A673 (cell line): ENCODE measurements around the gene CACNA2D1. TPM values are rescaled to one million over a fixed set of nuclear protein-coding genes. Genes with fewer than 3 reads are reported as not detected.

Experiments used
- BruUV-seq: library from RNA; stranded (reverse); fragments of 400-500 nt; replicated peaks from 2 replicates; lab custom pipeline; 2021; lab: Mats Ljungman, UMichigan
- CTCF ChIA-PET: fragments of 300-600 bp; sonication (Branson Sonifier 250); formaldehyde crosslinking; loops from one replicate; lab custom pipeline; 2022; ENCODE audit warnings: antibody characterized with exemption; lab: Charles Lee
- POLR2A ChIA-PET: fragments of 300-600 bp; sonication (Branson Sonifier 250); formaldehyde crosslinking; loops from one replicate; lab custom pipeline; 2022; ENCODE audit warnings: antibody characterized with exemption; ENCODE audit not compliant: low non-redundant PET; lab: Charles Lee
- DNase-seq: peaks from one replicate; pipeline ENCODE4 v3.0.0-alpha.2; 2015; ENCODE audit warnings: low spot score
- H3K27ac ChIP-seq: fragments of 200-600 bp; sonication (generic); 2 replicates; pipeline ENCODE4 v1.5.1; 2016; ENCODE audit warnings: mixed run types, low read depth, mild to moderate bottlenecking, mixed read lengths, antibody characterized with exemption, low read length; ENCODE audit not compliant: poor library complexity, severe bottlenecking
- H3K27me3 ChIP-seq: fragments of 200-600 bp; sonication (generic); replicated peaks from 2 replicates; pipeline ENCODE4 v1.6.1; 2017; ENCODE audit warnings: mixed run types, low read depth, mild to moderate bottlenecking, mixed read lengths, antibody characterized with exemption, low read length; ENCODE audit not compliant: insufficient read depth, poor library complexity
- H3K36me3 ChIP-seq: fragments of 200-600 bp; sonication (generic); 2 replicates; pipeline ENCODE4 v1.6.1; 2016; ENCODE audit warnings: mixed run types, mild to moderate bottlenecking, mixed read lengths, antibody characterized with exemption, low read length; ENCODE audit not compliant: insufficient read depth, poor library complexity, severe bottlenecking
- H3K4me1 ChIP-seq: fragments of 200-600 bp; sonication (generic); 2 replicates; pipeline ENCODE4 v1.6.1; 2017; ENCODE audit warnings: mixed run types, mild to moderate bottlenecking, mixed read lengths, antibody characterized with exemption, low read length; ENCODE audit not compliant: insufficient read depth, poor library complexity, severe bottlenecking
- H3K4me3 ChIP-seq: fragments of 200-600 bp; sonication (generic); 2 replicates; pipeline ENCODE4 v1.5.1; 2016; ENCODE audit warnings: low read depth, mixed run types, mild to moderate bottlenecking, mixed read lengths, low read length; ENCODE audit not compliant: poor library complexity, severe bottlenecking
- H3K9me3 ChIP-seq: fragments of 200-600 bp; sonication (generic); 2 replicates; pipeline ENCODE4 v1.6.1; 2016; ENCODE audit warnings: mixed run types, low read depth, mild to moderate bottlenecking, mixed read lengths, antibody characterized with exemption, low read length; ENCODE audit not compliant: poor library complexity, severe bottlenecking
- EZH2 ChIP-seq: fragments of 200-600 bp; sonication (generic); IDR thresholded peaks from 2 replicates; pipeline ENCODE4 v1.6.1; 2017; ENCODE audit warnings: borderline replicate concordance, low read depth, mild to moderate bottlenecking, mixed read lengths, antibody characterized with exemption, low read length; ENCODE audit not compliant: poor library complexity, severe bottlenecking
- intact Hi-C: fragments of 100-400 bp; cut with micrococcal nuclease; formaldehyde crosslinking; loops from one replicate; pipeline ENCODE4 v1.10.0; 2022; ENCODE audit not compliant: unreplicated experiment
- total RNA-seq: library from RNA; stranded (reverse); gene quantifications from 2 replicates; pipeline ENCODE4 v1.2.3, GENCODE V29; 2021
- TF ChIP-seq, protein P1 (sequence below): fragments of 300-800, 200-600 bp; sonication (generic); conservative IDR thresholded peaks from 2 replicates; pipeline ENCODE4 v1.5.1; 2017; ENCODE audit warnings: low read depth, mild to moderate bottlenecking, antibody characterized with exemption, low read length, moderate library complexity, mixed read lengths

CACNA2D1 gene
- total RNA-seq, 1 experiment from 2014 or later, result 49.1 TPM

DNA sequence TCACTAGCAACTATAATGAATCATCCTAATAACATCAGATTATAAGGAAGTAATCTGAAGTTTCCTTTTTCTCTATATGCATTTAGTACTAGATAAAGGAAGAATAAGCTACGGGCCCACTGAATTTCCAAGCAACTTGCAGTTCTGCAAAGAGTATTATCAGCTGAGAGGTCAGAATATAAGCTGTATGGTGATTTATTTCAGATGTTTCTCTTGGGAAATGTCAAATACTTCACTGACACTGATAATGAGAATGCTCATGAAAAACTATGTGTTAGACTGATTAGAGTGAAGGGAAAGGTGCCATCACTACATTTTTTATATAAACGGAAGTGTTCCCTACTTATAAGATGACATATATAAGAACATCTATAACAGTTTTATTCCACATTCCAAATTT is 422.5 kb downstream of the CACNA2D1 start:
- Histone ChIP-seq H3K9me3 (no peaks in the 10 kb centered on the region), H3K27ac (no peak overlapping the region), H3K36me3 (no peaks in the 10 kb centered on the region), H3K27me3 (no peaks in the 10 kb centered on the region), H3K4me1 (no peaks in the 10 kb centered on the region), H3K4me3 (no peak overlapping the region)
- DNase-seq, result no peak
- ChIA-PET CTCF (no interaction called here), POLR2A (no interaction called here)
- no TSS peak for BruUV-seq
- TF ChIP-seq, protein P1, sequence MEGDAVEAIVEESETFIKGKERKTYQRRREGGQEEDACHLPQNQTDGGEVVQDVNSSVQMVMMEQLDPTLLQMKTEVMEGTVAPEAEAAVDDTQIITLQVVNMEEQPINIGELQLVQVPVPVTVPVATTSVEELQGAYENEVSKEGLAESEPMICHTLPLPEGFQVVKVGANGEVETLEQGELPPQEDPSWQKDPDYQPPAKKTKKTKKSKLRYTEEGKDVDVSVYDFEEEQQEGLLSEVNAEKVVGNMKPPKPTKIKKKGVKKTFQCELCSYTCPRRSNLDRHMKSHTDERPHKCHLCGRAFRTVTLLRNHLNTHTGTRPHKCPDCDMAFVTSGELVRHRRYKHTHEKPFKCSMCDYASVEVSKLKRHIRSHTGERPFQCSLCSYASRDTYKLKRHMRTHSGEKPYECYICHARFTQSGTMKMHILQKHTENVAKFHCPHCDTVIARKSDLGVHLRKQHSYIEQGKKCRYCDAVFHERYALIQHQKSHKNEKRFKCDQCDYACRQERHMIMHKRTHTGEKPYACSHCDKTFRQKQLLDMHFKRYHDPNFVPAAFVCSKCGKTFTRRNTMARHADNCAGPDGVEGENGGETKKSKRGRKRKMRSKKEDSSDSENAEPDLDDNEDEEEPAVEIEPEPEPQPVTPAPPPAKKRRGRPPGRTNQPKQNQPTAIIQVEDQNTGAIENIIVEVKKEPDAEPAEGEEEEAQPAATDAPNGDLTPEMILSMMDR, result no peak
- TF ChIP-seq EZH2, result no peak
- intact Hi-C loops, result no loop called here

- Histone ChIP-seq H3K27me3 (no peaks in the 10 kb centered on the region), H3K27ac (no peak overlapping the region), H3K4me3 (no peak overlapping the region), H3K9me3 (no peaks in the 10 kb centered on the region), H3K36me3 (no peaks in the 10 kb centered on the region), H3K4me1 (no peaks in the 10 kb centered on the region)
- TF ChIP-seq, protein P1, result no peak
- TF ChIP-seq EZH2, result no peak
- ChIA-PET CTCF (no interaction called here), POLR2A (no interaction called here)
- BruUV-seq, result no TSS peak
- DNase-seq, result no peak
- intact Hi-C loops, result loop anchor here (10.0 kb wide), 1 partner anchor 305 kb away; no protein-coding TSS in a partner anchor
Observed at GRCh38 chr7:82019551-82020475, 423.8 kb downstream of the CACNA2D1 start.

DNA sequence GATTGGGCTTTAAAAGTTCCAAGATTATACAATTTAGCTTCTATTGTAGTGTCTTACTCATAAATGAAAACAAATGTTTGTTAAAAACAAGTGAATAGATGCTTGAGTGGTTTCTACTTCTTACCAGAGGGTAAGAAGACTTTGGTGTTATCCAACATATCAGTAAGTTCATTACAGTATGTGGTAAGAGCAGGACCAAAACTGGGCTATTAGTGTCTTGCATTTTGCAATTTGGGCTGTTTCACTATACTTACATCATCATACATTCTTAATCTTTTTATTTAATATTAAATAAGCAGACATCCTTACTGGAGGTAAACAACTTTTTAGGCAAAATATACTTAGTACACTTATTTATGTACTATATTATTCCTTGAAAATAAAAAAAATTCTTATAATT is 425.4 kb downstream of the CACNA2D1 start:
- ChIA-PET CTCF (interaction anchor here (0.8 kb wide), 1 partner anchor 1108 kb away, joined by 3 read pairs; no protein-coding TSS in a partner anchor), POLR2A (no interaction called here)
- Histone ChIP-seq H3K27ac (no peak overlapping the region), H3K4me3 (no peak overlapping the region), H3K4me1 (no peaks in the 10 kb centered on the region), H3K9me3 (no peaks in the 10 kb centered on the region), H3K27me3 (no peaks in the 10 kb centered on the region), H3K36me3 (no peaks in the 10 kb centered on the region)
- intact Hi-C loops, result loop anchor here (10.0 kb wide), 1 partner anchor 303 kb away; no protein-coding TSS in a partner anchor
- BruUV-seq, result no TSS peak
- DNase-seq, result no peak
- no peak for TF ChIP-seq EZH2
- TF ChIP-seq, protein P1, result no peak
